ENCODE data around the gene ARRDC4. TPM values are rescaled to one million over a fixed set of nuclear protein-coding genes. Genes with fewer than 3 reads are reported as not detected.
"Not testable (repeated sequence)": the region's sequence is repeated elsewhere in the genome, so short reads cannot be mapped to it uniquely, and the experiment has no call there.

ARRDC4 gene
- total RNA-seq, 1 experiment from 2014 or later, result 9.0 TPM

DNA sequence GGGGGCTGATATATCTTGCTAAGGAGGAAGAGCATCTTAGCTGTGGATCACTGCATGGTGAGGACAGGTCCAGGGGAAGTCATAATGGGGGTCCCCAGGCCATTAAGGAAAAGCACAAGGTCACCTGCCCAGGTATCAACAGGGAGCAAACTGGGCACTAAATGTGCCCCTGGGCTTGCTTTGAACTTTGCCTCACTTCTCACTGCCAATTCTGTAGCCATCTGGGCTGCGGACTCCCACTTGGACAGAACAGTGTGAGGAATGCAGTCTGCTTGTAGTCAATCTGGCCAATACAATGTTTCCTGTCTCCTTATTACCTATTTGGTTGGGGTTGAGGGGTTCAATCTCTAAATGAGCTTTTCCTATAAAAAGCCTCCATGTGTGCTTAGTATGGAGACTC lies 21.3 kb downstream of the ARRDC4 start (continued):
- TF ChIP-seq, protein P1, sequence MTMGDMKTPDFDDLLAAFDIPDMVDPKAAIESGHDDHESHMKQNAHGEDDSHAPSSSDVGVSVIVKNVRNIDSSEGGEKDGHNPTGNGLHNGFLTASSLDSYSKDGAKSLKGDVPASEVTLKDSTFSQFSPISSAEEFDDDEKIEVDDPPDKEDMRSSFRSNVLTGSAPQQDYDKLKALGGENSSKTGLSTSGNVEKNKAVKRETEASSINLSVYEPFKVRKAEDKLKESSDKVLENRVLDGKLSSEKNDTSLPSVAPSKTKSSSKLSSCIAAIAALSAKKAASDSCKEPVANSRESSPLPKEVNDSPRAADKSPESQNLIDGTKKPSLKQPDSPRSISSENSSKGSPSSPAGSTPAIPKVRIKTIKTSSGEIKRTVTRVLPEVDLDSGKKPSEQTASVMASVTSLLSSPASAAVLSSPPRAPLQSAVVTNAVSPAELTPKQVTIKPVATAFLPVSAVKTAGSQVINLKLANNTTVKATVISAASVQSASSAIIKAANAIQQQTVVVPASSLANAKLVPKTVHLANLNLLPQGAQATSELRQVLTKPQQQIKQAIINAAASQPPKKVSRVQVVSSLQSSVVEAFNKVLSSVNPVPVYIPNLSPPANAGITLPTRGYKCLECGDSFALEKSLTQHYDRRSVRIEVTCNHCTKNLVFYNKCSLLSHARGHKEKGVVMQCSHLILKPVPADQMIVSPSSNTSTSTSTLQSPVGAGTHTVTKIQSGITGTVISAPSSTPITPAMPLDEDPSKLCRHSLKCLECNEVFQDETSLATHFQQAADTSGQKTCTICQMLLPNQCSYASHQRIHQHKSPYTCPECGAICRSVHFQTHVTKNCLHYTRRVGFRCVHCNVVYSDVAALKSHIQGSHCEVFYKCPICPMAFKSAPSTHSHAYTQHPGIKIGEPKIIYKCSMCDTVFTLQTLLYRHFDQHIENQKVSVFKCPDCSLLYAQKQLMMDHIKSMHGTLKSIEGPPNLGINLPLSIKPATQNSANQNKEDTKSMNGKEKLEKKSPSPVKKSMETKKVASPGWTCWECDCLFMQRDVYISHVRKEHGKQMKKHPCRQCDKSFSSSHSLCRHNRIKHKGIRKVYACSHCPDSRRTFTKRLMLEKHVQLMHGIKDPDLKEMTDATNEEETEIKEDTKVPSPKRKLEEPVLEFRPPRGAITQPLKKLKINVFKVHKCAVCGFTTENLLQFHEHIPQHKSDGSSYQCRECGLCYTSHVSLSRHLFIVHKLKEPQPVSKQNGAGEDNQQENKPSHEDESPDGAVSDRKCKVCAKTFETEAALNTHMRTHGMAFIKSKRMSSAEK (CRISPR knock-in tag; IDR thresholded peaks at IDR 0.05; ENCODE audit: borderline replicate concordance), result no peak
- TF ChIP-seq EMX1 (CRISPR knock-in tag; IDR thresholded peaks at IDR 0.05) (no peak), OVOL2 (CRISPR knock-in tag; IDR thresholded peaks at IDR 0.05; ENCODE audit: borderline replicate concordance) (no peak), ZNF263 (CRISPR knock-in tag; IDR thresholded peaks at IDR 0.05; ENCODE audit: low read depth) (no peak)
- TF ChIP-seq, protein P2, sequence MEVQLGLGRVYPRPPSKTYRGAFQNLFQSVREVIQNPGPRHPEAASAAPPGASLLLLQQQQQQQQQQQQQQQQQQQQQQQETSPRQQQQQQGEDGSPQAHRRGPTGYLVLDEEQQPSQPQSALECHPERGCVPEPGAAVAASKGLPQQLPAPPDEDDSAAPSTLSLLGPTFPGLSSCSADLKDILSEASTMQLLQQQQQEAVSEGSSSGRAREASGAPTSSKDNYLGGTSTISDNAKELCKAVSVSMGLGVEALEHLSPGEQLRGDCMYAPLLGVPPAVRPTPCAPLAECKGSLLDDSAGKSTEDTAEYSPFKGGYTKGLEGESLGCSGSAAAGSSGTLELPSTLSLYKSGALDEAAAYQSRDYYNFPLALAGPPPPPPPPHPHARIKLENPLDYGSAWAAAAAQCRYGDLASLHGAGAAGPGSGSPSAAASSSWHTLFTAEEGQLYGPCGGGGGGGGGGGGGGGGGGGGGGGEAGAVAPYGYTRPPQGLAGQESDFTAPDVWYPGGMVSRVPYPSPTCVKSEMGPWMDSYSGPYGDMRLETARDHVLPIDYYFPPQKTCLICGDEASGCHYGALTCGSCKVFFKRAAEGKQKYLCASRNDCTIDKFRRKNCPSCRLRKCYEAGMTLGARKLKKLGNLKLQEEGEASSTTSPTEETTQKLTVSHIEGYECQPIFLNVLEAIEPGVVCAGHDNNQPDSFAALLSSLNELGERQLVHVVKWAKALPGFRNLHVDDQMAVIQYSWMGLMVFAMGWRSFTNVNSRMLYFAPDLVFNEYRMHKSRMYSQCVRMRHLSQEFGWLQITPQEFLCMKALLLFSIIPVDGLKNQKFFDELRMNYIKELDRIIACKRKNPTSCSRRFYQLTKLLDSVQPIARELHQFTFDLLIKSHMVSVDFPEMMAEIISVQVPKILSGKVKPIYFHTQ (CRISPR knock-in tag; IDR thresholded peaks at IDR 0.05), result no peak
- TF ChIP-seq, protein P3, sequence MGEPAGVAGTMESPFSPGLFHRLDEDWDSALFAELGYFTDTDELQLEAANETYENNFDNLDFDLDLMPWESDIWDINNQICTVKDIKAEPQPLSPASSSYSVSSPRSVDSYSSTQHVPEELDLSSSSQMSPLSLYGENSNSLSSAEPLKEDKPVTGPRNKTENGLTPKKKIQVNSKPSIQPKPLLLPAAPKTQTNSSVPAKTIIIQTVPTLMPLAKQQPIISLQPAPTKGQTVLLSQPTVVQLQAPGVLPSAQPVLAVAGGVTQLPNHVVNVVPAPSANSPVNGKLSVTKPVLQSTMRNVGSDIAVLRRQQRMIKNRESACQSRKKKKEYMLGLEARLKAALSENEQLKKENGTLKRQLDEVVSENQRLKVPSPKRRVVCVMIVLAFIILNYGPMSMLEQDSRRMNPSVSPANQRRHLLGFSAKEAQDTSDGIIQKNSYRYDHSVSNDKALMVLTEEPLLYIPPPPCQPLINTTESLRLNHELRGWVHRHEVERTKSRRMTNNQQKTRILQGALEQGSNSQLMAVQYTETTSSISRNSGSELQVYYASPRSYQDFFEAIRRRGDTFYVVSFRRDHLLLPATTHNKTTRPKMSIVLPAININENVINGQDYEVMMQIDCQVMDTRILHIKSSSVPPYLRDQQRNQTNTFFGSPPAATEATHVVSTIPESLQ (CRISPR knock-in tag; IDR thresholded peaks at IDR 0.05), result no peak

DNA sequence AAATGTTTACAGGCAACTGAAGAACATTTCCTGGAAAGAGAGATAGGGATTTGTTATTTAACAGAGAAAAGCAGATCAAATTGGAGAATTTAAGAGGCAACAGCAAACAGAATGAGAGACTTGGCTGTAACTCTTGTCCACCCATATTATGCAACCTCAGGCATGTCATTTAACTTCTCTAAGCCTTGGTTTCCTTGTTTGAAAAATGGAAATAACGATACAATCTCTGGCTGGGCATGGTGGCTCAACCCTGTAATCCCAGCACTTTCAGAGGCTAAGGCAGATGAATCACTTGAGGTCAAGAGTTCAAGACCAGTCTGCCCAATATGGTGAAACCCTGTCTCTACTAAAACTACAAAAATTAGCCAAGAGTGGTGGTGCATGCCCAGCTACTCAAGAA lies 23.7 kb downstream of the ARRDC4 start:
- Mint-ChIP-seq H3K4me3 (no peak overlapping the region), H3K27ac (no peak overlapping the region), H3K27me3 (ENCODE audit: low read depth) (peaks cover 5% of the 10 kb centered on the region; the same call in 1 of the 2 replicates), H3K36me3 (peaks cover 23% of the 10 kb centered on the region), H3K9me3 (peaks cover 37% of the 10 kb centered on the region), H3K4me1 (no peaks in the 10 kb centered on the region)
- POLR2A ChIA-PET, result interaction anchor here (0.7 kb wide), 1 partner anchor 9 kb away, joined by 4 read pairs; no protein-coding TSS in a partner anchor
- CTCF ChIA-PET, result interaction anchor here (1.5 kb wide), 1 partner anchor 12 kb away, joined by 7 read pairs; no protein-coding TSS in a partner anchor
- TF ChIP-seq, protein P4, sequence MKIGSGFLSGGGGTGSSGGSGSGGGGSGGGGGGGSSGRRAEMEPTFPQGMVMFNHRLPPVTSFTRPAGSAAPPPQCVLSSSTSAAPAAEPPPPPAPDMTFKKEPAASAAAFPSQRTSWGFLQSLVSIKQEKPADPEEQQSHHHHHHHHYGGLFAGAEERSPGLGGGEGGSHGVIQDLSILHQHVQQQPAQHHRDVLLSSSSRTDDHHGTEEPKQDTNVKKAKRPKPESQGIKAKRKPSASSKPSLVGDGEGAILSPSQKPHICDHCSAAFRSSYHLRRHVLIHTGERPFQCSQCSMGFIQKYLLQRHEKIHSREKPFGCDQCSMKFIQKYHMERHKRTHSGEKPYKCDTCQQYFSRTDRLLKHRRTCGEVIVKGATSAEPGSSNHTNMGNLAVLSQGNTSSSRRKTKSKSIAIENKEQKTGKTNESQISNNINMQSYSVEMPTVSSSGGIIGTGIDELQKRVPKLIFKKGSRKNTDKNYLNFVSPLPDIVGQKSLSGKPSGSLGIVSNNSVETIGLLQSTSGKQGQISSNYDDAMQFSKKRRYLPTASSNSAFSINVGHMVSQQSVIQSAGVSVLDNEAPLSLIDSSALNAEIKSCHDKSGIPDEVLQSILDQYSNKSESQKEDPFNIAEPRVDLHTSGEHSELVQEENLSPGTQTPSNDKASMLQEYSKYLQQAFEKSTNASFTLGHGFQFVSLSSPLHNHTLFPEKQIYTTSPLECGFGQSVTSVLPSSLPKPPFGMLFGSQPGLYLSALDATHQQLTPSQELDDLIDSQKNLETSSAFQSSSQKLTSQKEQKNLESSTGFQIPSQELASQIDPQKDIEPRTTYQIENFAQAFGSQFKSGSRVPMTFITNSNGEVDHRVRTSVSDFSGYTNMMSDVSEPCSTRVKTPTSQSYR (CRISPR knock-in tag; IDR thresholded peaks at IDR 0.05), result no peak
- TF ChIP-seq NR3C1 (CRISPR knock-in tag; conservative IDR thresholded peaks at IDR 0.05; ENCODE audit: low read depth) (no peak), NR2C2 (CRISPR knock-in tag; IDR thresholded peaks at IDR 0.05) (no peak), GTF2I (CRISPR knock-in tag; conservative IDR thresholded peaks at IDR 0.05) (no peak), PRRX2 (CRISPR knock-in tag; IDR thresholded peaks at IDR 0.05) (no peak), TCF7 (CRISPR knock-in tag; IDR thresholded peaks at IDR 0.05; ENCODE audit: low read depth) (no peak), MXD4 (CRISPR knock-in tag; IDR thresholded peaks at IDR 0.05; ENCODE audit: borderline replicate concordance) (no peak), CREM (CRISPR knock-in tag; IDR thresholded peaks at IDR 0.05) (no peak)
- TF ChIP-seq, protein P5, sequence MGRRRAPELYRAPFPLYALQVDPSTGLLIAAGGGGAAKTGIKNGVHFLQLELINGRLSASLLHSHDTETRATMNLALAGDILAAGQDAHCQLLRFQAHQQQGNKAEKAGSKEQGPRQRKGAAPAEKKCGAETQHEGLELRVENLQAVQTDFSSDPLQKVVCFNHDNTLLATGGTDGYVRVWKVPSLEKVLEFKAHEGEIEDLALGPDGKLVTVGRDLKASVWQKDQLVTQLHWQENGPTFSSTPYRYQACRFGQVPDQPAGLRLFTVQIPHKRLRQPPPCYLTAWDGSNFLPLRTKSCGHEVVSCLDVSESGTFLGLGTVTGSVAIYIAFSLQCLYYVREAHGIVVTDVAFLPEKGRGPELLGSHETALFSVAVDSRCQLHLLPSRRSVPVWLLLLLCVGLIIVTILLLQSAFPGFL (CRISPR knock-in tag; IDR thresholded peaks at IDR 0.05; ENCODE audit: borderline replicate concordance), result no peak
- TF ChIP-seq, protein P6, sequence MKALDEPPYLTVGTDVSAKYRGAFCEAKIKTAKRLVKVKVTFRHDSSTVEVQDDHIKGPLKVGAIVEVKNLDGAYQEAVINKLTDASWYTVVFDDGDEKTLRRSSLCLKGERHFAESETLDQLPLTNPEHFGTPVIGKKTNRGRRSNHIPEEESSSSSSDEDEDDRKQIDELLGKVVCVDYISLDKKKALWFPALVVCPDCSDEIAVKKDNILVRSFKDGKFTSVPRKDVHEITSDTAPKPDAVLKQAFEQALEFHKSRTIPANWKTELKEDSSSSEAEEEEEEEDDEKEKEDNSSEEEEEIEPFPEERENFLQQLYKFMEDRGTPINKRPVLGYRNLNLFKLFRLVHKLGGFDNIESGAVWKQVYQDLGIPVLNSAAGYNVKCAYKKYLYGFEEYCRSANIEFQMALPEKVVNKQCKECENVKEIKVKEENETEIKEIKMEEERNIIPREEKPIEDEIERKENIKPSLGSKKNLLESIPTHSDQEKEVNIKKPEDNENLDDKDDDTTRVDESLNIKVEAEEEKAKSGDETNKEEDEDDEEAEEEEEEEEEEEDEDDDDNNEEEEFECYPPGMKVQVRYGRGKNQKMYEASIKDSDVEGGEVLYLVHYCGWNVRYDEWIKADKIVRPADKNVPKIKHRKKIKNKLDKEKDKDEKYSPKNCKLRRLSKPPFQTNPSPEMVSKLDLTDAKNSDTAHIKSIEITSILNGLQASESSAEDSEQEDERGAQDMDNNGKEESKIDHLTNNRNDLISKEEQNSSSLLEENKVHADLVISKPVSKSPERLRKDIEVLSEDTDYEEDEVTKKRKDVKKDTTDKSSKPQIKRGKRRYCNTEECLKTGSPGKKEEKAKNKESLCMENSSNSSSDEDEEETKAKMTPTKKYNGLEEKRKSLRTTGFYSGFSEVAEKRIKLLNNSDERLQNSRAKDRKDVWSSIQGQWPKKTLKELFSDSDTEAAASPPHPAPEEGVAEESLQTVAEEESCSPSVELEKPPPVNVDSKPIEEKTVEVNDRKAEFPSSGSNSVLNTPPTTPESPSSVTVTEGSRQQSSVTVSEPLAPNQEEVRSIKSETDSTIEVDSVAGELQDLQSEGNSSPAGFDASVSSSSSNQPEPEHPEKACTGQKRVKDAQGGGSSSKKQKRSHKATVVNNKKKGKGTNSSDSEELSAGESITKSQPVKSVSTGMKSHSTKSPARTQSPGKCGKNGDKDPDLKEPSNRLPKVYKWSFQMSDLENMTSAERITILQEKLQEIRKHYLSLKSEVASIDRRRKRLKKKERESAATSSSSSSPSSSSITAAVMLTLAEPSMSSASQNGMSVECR (CRISPR knock-in tag; IDR thresholded peaks at IDR 0.05; ENCODE audit: borderline replicate concordance), result no peak
- DNase-seq (ENCODE audit: low spot score) (no peak), ATAC-seq (no peak)

DNA sequence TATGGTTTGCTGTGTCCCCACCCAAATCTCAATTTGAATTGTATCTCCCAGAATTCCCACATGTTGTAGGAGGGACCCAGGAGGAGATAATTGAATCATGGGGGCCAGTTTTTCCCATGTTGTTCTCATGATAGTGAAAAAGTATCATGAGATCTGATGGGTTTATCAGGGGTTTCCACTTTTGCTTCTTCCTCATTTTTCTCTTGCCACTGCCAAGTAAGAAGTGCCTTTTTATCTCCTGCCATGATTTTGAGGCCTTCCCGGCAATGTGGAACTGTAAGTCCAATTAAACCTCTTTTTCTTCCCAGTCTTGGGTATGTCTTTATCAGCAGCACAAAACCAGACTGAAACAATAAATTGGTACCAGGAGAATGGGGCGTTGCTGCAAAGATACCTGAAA lies 25.5 kb downstream of the ARRDC4 start:
- CTCF ChIA-PET, result not testable (repeated sequence)

More for the DNA sequence above, 25.5 kb downstream of the ARRDC4 start:
- POLR2A ChIA-PET; H3K27me3 Mint-ChIP-seq (ENCODE audit: low read depth); H3K4me1 Mint-ChIP-seq; H3K27ac Mint-ChIP-seq; ATAC-seq; H3K4me3 Mint-ChIP-seq; DNase-seq (ENCODE audit: low spot score): not testable (repeated sequence)
- peaks cover 23% of the 10 kb centered on the region for H3K36me3 Mint-ChIP-seq
- peaks cover 49% of the 10 kb centered on the region for H3K9me3 Mint-ChIP-seq
